ENCODE measurements around the gene PPP1R14B. TPM values are rescaled to one million over a fixed set of nuclear protein-coding genes. Genes with fewer than 3 reads are reported as not detected.

Gene PPP1R14B
- total and polyA plus RNA-seq, 2 of the 13 experiments (the other 11 are each of a cell fraction or from before 2014, with no cell fraction given) = 110 to 148 TPM

GRCh38 chr11:64259533-64260067 lies 12.9 kb upstream of the PPP1R14B start:
- Histone ChIP-seq H3K79me2 (ENCODE audit: insufficient read depth, low read length) (no peaks in the 10 kb centered on the region), H3K4me1 (ENCODE audit: insufficient read depth, low read length) (no peaks in the 10 kb centered on the region), H2AFZ (ENCODE audit: low read length) (no peak overlapping the region), H3K4me2 (ENCODE audit: low read depth, low read length) (no peak overlapping the region), H3K27me3 (ENCODE audit: control insufficient read depth in 1 of 2, insufficient read depth in 2 of 2, low read length in 2 of 2) (no peaks in the 10 kb centered on the region), H3K9me3 (ENCODE audit: low read length) (no peaks in the 10 kb centered on the region), H4K20me1 (ENCODE audit: insufficient read depth, low read length) (no peaks in the 10 kb centered on the region), H3K27ac (ENCODE audit: extremely low read length, insufficient read depth, low read length) (no peak overlapping the region), H3K9ac (ENCODE audit: insufficient read depth, low read depth, low read length) (no peak overlapping the region), H3K36me3 (replicated peaks in 1 of 2; ENCODE audit: control insufficient read depth in 1 of 2, insufficient read depth in 2 of 2, low read length in 2 of 2) (peaks cover 14 to 45% of the 10 kb centered on the region in 2 experiments; a peak in 4 of 5 replicates), H3K4me3 (replicated peaks in 1 of 3; ENCODE audit: insufficient read depth in 1 of 3, low read depth in 2 of 3, low read length in 3 of 3) (no peak overlapping the region)
- in situ Hi-C loops (cut with HindIII; ENCODE audit: extremely low pct_ligation_motif_present, low pct_unique_long_range_greater_than_20kb) (no loop called here), intact Hi-C loops (cut with micrococcal nuclease; ENCODE audit: unreplicated experiment) (no loop called here)
- ChIA-PET CTCF (ENCODE audit: low intra/inter-chr PET ratio, low total read pairs) (no interaction called here), POLR2A (interaction anchor here (2.6 kb wide), 1 partner anchor 10 kb away, joined by 10 read pairs; no protein-coding TSS in a partner anchor)
- DNase-seq (ENCODE audit: low spot score) (no peak), FAIRE-seq (no peak), ATAC-seq (no peak)
- 88% methylated on average over 4 of the region's 4 CpGs for WGBS (ENCODE audit: low lambda C conversion rate)
- TF ChIP-seq NR2C2 (CRISPR knock-in tag; IDR thresholded peaks at IDR 0.05; ENCODE audit: borderline replicate concordance) (peak; percentile 46; the same call in 1 of the 2 replicates), ZMAT3 (CRISPR knock-in tag; conservative IDR thresholded peaks at IDR 0.05) (no peak), KAT2B (IDR thresholded peaks at IDR 0.05; ENCODE audit: borderline replicate concordance, low read depth, low read length) (no peak), NR2F6 (IDR thresholded peaks at IDR 0.05) (peak; percentile 54; the same call in 1 of the 2 replicates), NR2F6 (CRISPR knock-in tag; IDR thresholded peaks at IDR 0.05) (no peak)
- BruUV-seq (replicated peaks) = no TSS peak

- Histone ChIP-seq H3K4me1 (ENCODE audit: insufficient read depth, low read length) (no peaks in the 10 kb centered on the region), H3K9me3 (ENCODE audit: low read length) (no peaks in the 10 kb centered on the region), H3K4me2 (ENCODE audit: low read depth, low read length) (no peak overlapping the region), H3K27me3 (ENCODE audit: control insufficient read depth in 1 of 2, insufficient read depth in 2 of 2, low read length in 2 of 2) (no peaks in the 10 kb centered on the region), H3K79me2 (ENCODE audit: insufficient read depth, low read length) (no peaks in the 10 kb centered on the region), H4K20me1 (ENCODE audit: insufficient read depth, low read length) (no peaks in the 10 kb centered on the region), H3K27ac (ENCODE audit: extremely low read length, insufficient read depth, low read length) (no peak overlapping the region), H3K36me3 (replicated peaks in 1 of 2; ENCODE audit: control insufficient read depth in 1 of 2, insufficient read depth in 2 of 2, low read length in 2 of 2) (peaks cover 14 to 45% of the 10 kb centered on the region in 2 experiments; a peak in 4 of 5 replicates), H3K4me3 (replicated peaks in 1 of 3; ENCODE audit: insufficient read depth in 1 of 3, low read depth in 2 of 3, low read length in 3 of 3) (no peak overlapping the region), H3K9ac (ENCODE audit: insufficient read depth, low read depth, low read length) (no peak overlapping the region), H2AFZ (ENCODE audit: low read length) (no peak overlapping the region)
- intact Hi-C loops (cut with micrococcal nuclease; ENCODE audit: unreplicated experiment) = no loop called here
- in situ Hi-C loops (cut with HindIII; ENCODE audit: extremely low pct_ligation_motif_present, low pct_unique_long_range_greater_than_20kb) = no loop called here
- CTCF ChIA-PET (ENCODE audit: low intra/inter-chr PET ratio, low total read pairs) = no interaction called here
- BruUV-seq (replicated peaks) = no TSS peak
- POLR2A ChIA-PET = interaction anchor here (2.6 kb wide), 1 partner anchor 10 kb away, joined by 10 read pairs; no protein-coding TSS in a partner anchor
- FAIRE-seq (no peak), DNase-seq (ENCODE audit: low spot score) (no peak), ATAC-seq (no peak)
- 95% methylated on average over 17 of the region's 32 CpGs for WGBS (ENCODE audit: low lambda C conversion rate)
- TF ChIP-seq LBX2 (CRISPR knock-in tag; IDR thresholded peaks at IDR 0.05; ENCODE audit: borderline replicate concordance) = no peak
- no peak for TF ChIP-seq REXO4 (CRISPR knock-in tag; IDR thresholded peaks at IDR 0.05; ENCODE audit: borderline replicate concordance)
- TF ChIP-seq KDM1A (CRISPR knock-in tag; IDR thresholded peaks at IDR 0.05) = no peak
- TF ChIP-seq ZNF782 (CRISPR knock-in tag; IDR thresholded peaks at IDR 0.05; ENCODE audit: borderline replicate concordance) = no peak
- TF ChIP-seq PCBP1 (IDR thresholded peaks at IDR 0.05; ENCODE audit: borderline replicate concordance, low read depth, low read length) = no peak
- TF ChIP-seq ARID3A (IDR thresholded peaks at IDR 0.05; ENCODE audit: low read depth, low read length) = no peak
Observed at GRCh38 chr11:64258946-64259532, 12.3 kb upstream of the PPP1R14B start.

Measured in HepG2 (cell line).